Osteoblast (primary cell): ENCODE measurements around the gene CDYL2. TPM values are rescaled to one million over a fixed set of nuclear protein-coding genes. Genes with fewer than 3 reads are reported as not detected.

Experiments used
- DNase-seq: peaks from one replicate; pipeline ENCODE4 v3.0.0; 2011; ENCODE audit warnings: low spot score, mixed read lengths; ENCODE audit not compliant: insufficient read length; ENCODE audit errors: missing footprints
- H2AFZ ChIP-seq: 2 replicates; pipeline ENCODE4 v1.6.0; 2011; ENCODE audit warnings: mild to moderate bottlenecking, low read length
- H3K27ac ChIP-seq: 2 replicates; pipeline ENCODE4 v1.5.1; 2011; ENCODE audit warnings: mild to moderate bottlenecking, low read depth, low read length, moderate library complexity
- H3K27me3 ChIP-seq: 2 replicates; pipeline ENCODE4 v1.6.0; 2012; ENCODE audit warnings: mild to moderate bottlenecking, control low read depth, inconsistent platforms, low read length, moderate library complexity; ENCODE audit not compliant: insufficient read depth
- H3K36me3 ChIP-seq: 2 replicates; pipeline ENCODE4 v1.5.1; 2011; ENCODE audit warnings: mild to moderate bottlenecking, low read length, control low read depth, moderate library complexity; ENCODE audit not compliant: insufficient read depth
- H3K4me1 ChIP-seq: 2 replicates; pipeline ENCODE4 v1.5.1; 2011; ENCODE audit warnings: mild to moderate bottlenecking, low read length, control low read depth, moderate library complexity; ENCODE audit not compliant: insufficient read depth
- H3K4me2 ChIP-seq: 2 replicates; pipeline ENCODE4 v1.6.0; 2011; ENCODE audit warnings: mild to moderate bottlenecking, low read length; ENCODE audit not compliant: insufficient read depth
- H3K4me3 ChIP-seq: fragments of 200-600 bp; sonication (generic); 3 replicates; pipeline ENCODE4 v1.5.1; 2012; ENCODE audit warnings: mild to moderate bottlenecking, low read length, inconsistent platforms; ENCODE audit not compliant: insufficient read depth
- H3K79me2 ChIP-seq: 2 replicates; pipeline ENCODE4 v1.6.0; 2012; ENCODE audit warnings: mild to moderate bottlenecking, low read length, control low read depth, inconsistent platforms; ENCODE audit not compliant: insufficient read depth
- H3K9me3 ChIP-seq: 2 replicates; pipeline ENCODE4 v1.5.1; 2011; ENCODE audit warnings: low read depth, low read length, control low read depth
- H4K20me1 ChIP-seq: 2 replicates; pipeline ENCODE4 v1.6.0; 2012; ENCODE audit warnings: mild to moderate bottlenecking, low read length, control low read depth; ENCODE audit not compliant: insufficient read depth
- CTCF ChIP-seq: IDR thresholded peaks from 2 replicates; pipeline ENCODE4 v1.5.1; 2011; ENCODE audit warnings: mild to moderate bottlenecking, low read depth, low read length, moderate library complexity; ENCODE audit errors: extremely low read depth
- total RNA-seq: library from RNA; depleted of rRNA; stranded (reverse); fragments of >200 nt; gene quantifications from 2 replicates; pipeline ENCODE4 v1.2.3, GENCODE V29; 2012

Gene CDYL2
- total RNA-seq, 1 donor, result 8.3 TPM

GRCh38 chr16:80705596-80705995 lies 98.8 kb downstream of the CDYL2 start:
- Histone ChIP-seq H3K27me3 (no peaks in the 10 kb centered on the region), H3K36me3 (no peaks in the 10 kb centered on the region), H3K79me2 (peaks cover 2% of the 10 kb centered on the region), H3K4me2 (no peak overlapping the region), H4K20me1 (peaks cover 7% of the 10 kb centered on the region), H3K9me3 (no peaks in the 10 kb centered on the region), H3K4me1 (no peaks in the 10 kb centered on the region), H3K4me3 (no peak overlapping the region), H3K27ac (no peak overlapping the region), H2AFZ (no peak overlapping the region)
- DNase-seq, result no peak
- TF ChIP-seq CTCF, result no peak

GRCh38 chr16:80704751-80705505 lies 99.5 kb downstream of the CDYL2 start:
- no peak overlapping the region for H3K4me2 ChIP-seq
- H4K20me1 ChIP-seq, result peaks cover 9% of the 10 kb centered on the region
- H3K4me1 ChIP-seq, result no peaks in the 10 kb centered on the region
- H3K27me3 ChIP-seq, result no peaks in the 10 kb centered on the region
- no peak overlapping the region for H3K4me3 ChIP-seq
- DNase-seq, result no peak
- no peaks in the 10 kb centered on the region for H3K36me3 ChIP-seq
- H3K27ac ChIP-seq, result no peak overlapping the region
- H3K79me2 ChIP-seq, result peaks cover 2% of the 10 kb centered on the region
- no peak for TF ChIP-seq CTCF
- H2AFZ ChIP-seq, result no peak overlapping the region
- H3K9me3 ChIP-seq, result no peaks in the 10 kb centered on the region

- Histone ChIP-seq H2AFZ (no peak overlapping the region), H3K9me3 (no peaks in the 10 kb centered on the region), H3K36me3 (no peaks in the 10 kb centered on the region), H3K4me2 (no peak overlapping the region), H3K4me1 (no peaks in the 10 kb centered on the region), H3K79me2 (peaks cover 2% of the 10 kb centered on the region), H3K27ac (no peak overlapping the region), H4K20me1 (peaks cover 9% of the 10 kb centered on the region), H3K27me3 (no peaks in the 10 kb centered on the region), H3K4me3 (no peak overlapping the region)
- TF ChIP-seq CTCF, result no peak
- no peak for DNase-seq
Measured at GRCh38 chr16:80703131-80704071, 101.0 kb downstream of the CDYL2 start.

GRCh38 chr16:80702696-80703095 lies 101.7 kb downstream of the CDYL2 start:
- no peak overlapping the region for H2AFZ ChIP-seq
- no peak overlapping the region for H3K4me3 ChIP-seq
- TF ChIP-seq CTCF, result no peak
- H3K27me3 ChIP-seq, result no peaks in the 10 kb centered on the region
- H3K9me3 ChIP-seq, result no peaks in the 10 kb centered on the region
- no peaks in the 10 kb centered on the region for H3K36me3 ChIP-seq
- peaks cover 9% of the 10 kb centered on the region for H4K20me1 ChIP-seq
- no peak overlapping the region for H3K4me2 ChIP-seq
- DNase-seq, result no peak
- H3K79me2 ChIP-seq, result peaks cover 2% of the 10 kb centered on the region
- H3K27ac ChIP-seq, result no peak overlapping the region
- no peaks in the 10 kb centered on the region for H3K4me1 ChIP-seq
